PC-3 (cell line): Measurements from ENCODE around the gene MEF2C. TPM values are rescaled to one million over a fixed set of nuclear protein-coding genes. Genes with fewer than 3 reads are reported as not detected.

ENCODE experiments used
- ATAC-seq: fragments of 200-7000 bp; cut with Tn5 transposase; 2 replicates; pipeline ENCODE4 v1.9.1; 2020; ENCODE audit warnings: mild to moderate bottlenecking, moderate library complexity
- BruUV-seq: library from RNA; stranded (reverse); fragments of 400-500 nt; replicated peaks from 2 replicates; lab custom pipeline; 2021; lab: Mats Ljungman, UMichigan
- CTCF ChIA-PET: fragments of 300-600 bp; sonication (Branson Sonifier 250); formaldehyde crosslinking; loops from one replicate; lab custom pipeline; 2022; ENCODE audit warnings: antibody characterized with exemption; lab: Charles Lee
- POLR2A ChIA-PET: fragments of 300-600 bp; sonication (Branson Sonifier 250); formaldehyde crosslinking; loops from one replicate; lab custom pipeline; 2022; ENCODE audit warnings: antibody characterized with exemption; ENCODE audit not compliant: unreplicated experiment; lab: Charles Lee
- DNase-seq: peaks from one replicate; pipeline ENCODE4 v3.0.0-alpha.2; 2015
- H2AFZ ChIP-seq: fragments of 300-600 bp; sonication (generic); 2 replicates; pipeline ENCODE4 v1.6.0; 2016; ENCODE audit warnings: antibody characterized with exemption, low read length
- H3F3A ChIP-seq: fragments of 300-600 bp; sonication (generic); one replicate; pipeline ENCODE4 v1.6.0; 2017; ENCODE audit warnings: antibody characterized with exemption, low read length, control low read depth, mild to moderate bottlenecking; ENCODE audit not compliant: unreplicated experiment
- H3K27ac ChIP-seq: fragments of 300-600 bp; sonication (generic); 2 replicates; pipeline ENCODE4 v1.5.1; 2016; ENCODE audit warnings: mild to moderate bottlenecking, low read length
- H3K27me3 ChIP-seq: fragments of 300-600 bp; sonication (generic); 2 replicates; pipeline ENCODE4 v1.6.1; 2016; ENCODE audit warnings: low read length, mixed read lengths
- H3K36me3 ChIP-seq: fragments of 300-600 bp; sonication (generic); 2 replicates; pipeline ENCODE4 v1.6.1; 2016; ENCODE audit warnings: low read depth, mixed run types, low read length, mixed read lengths
- H3K4me1 ChIP-seq: fragments of 300-600 bp; sonication (generic); 2 replicates; pipeline ENCODE4 v1.5.1; 2016; ENCODE audit warnings: low read length; ENCODE audit not compliant: insufficient read depth
- H3K4me2 ChIP-seq: fragments of 300-600 bp; sonication (generic); 2 replicates; pipeline ENCODE4 v1.6.0; 2016; ENCODE audit warnings: low read length
- H3K4me3 ChIP-seq: fragments of 300-600 bp; sonication (generic); 2 replicates; pipeline ENCODE4 v1.5.1; 2016; ENCODE audit warnings: mild to moderate bottlenecking, low read length, mixed read lengths
- H3K79me2 ChIP-seq: fragments of 300-600 bp; sonication (generic); 2 replicates; pipeline ENCODE4 v1.6.1; 2017; ENCODE audit warnings: low read length, mixed read lengths
- H3K9ac ChIP-seq: fragments of 300-600 bp; sonication (generic); 2 replicates; pipeline ENCODE4 v1.6.0; 2016; ENCODE audit warnings: mild to moderate bottlenecking, low read length
- H3K9me2 ChIP-seq: fragments of 300-600 bp; sonication (generic); replicated peaks from 2 replicates; pipeline ENCODE4 v1.6.1; 2016; ENCODE audit warnings: mixed run types, low read length, mixed read lengths
- H3K9me3 ChIP-seq: fragments of 300-600 bp; sonication (generic); 2 replicates; pipeline ENCODE4 v1.6.1; 2016; ENCODE audit warnings: low read length, mixed read lengths
- H4K20me1 ChIP-seq: fragments of 300-600 bp; sonication (generic); 2 replicates; pipeline ENCODE4 v1.6.1; 2016; ENCODE audit warnings: low read length, mixed read lengths
- CTCF ChIP-seq: fragments of 300-600 bp; sonication (generic); conservative IDR thresholded peaks from 2 replicates; pipeline ENCODE4 v1.5.1; 2017; ENCODE audit warnings: antibody characterized with exemption, low read depth, mild to moderate bottlenecking, low read length
- EZH2 ChIP-seq: fragments of 300-600 bp; sonication (generic); IDR thresholded peaks from one replicate; pipeline ENCODE4 v1.6.1; 2017; ENCODE audit warnings: antibody characterized with exemption, mild to moderate bottlenecking, low read length; ENCODE audit not compliant: unreplicated experiment
- EZH2phosphoT487 ChIP-seq: fragments of 300-600 bp; sonication (generic); IDR thresholded peaks from 2 replicates; pipeline ENCODE4 v1.6.1; 2018; ENCODE audit warnings: mild to moderate bottlenecking, antibody characterized with exemption, low read length, borderline replicate concordance
- intact Hi-C: fragments of 100-400 bp; cut with micrococcal nuclease; formaldehyde crosslinking; loops from 2 replicates; pipeline ENCODE4 v1.9.0; 2023
- total RNA-seq: library from RNA; depleted of rRNA; stranded (reverse); fragments of >200 nt; gene quantifications from 2 replicates; pipeline ENCODE4 v1.2.3, GENCODE V29; 2014

MEF2C gene
- total RNA-seq, 1 experiment from 2014 or later = 8.0 TPM

GRCh38 chr5:88715503-88715902 lies 167.5 kb downstream of the MEF2C start:
- H4K20me1 ChIP-seq = no peaks in the 10 kb centered on the region
- H3K4me3 ChIP-seq = no peak overlapping the region
- CTCF ChIA-PET = no interaction called here
- POLR2A ChIA-PET = no interaction called here
- H3K4me2 ChIP-seq = no peak overlapping the region
- H3K27ac ChIP-seq = no peak overlapping the region
- DNase-seq (no peak), ATAC-seq (no peak)
- H3K9me2 ChIP-seq = no peaks in the 10 kb centered on the region
- TF ChIP-seq EZH2 = no peak
- TF ChIP-seq CTCF = no peak
- H3K4me1 ChIP-seq = peaks cover 11% of the 10 kb centered on the region
- H3K36me3 ChIP-seq = no peaks in the 10 kb centered on the region
- H3K9ac ChIP-seq = no peak overlapping the region
- intact Hi-C loops = no loop called here
- no peak overlapping the region for H2AFZ ChIP-seq
- no peaks in the 10 kb centered on the region for H3K9me3 ChIP-seq
- H3K79me2 ChIP-seq = no peaks in the 10 kb centered on the region
- no peaks in the 10 kb centered on the region for H3K27me3 ChIP-seq
- no TSS peak for BruUV-seq
- H3F3A ChIP-seq = no peaks in the 10 kb centered on the region

- no peak overlapping the region for H3K9ac ChIP-seq
- CTCF ChIA-PET = no interaction called here
- POLR2A ChIA-PET = interaction anchor here (0.6 kb wide), 1 partner anchor 11 kb away, joined by 5 read pairs; no protein-coding TSS in a partner anchor
- BruUV-seq = no TSS peak
- no peaks in the 10 kb centered on the region for H3K9me3 ChIP-seq
- no peaks in the 10 kb centered on the region for H3F3A ChIP-seq
- no peaks in the 10 kb centered on the region for H3K9me2 ChIP-seq
- intact Hi-C loops = no loop called here
- no peak overlapping the region for H3K4me2 ChIP-seq
- no peaks in the 10 kb centered on the region for H4K20me1 ChIP-seq
- TF ChIP-seq EZH2phosphoT487 (no peak), EZH2 (no peak), CTCF (no peak)
- DNase-seq = no peak
- H3K36me3 ChIP-seq = no peaks in the 10 kb centered on the region
- H3K4me3 ChIP-seq = no peak overlapping the region
- no peaks in the 10 kb centered on the region for H3K79me2 ChIP-seq
- H2AFZ ChIP-seq = no peak overlapping the region
- no peaks in the 10 kb centered on the region for H3K27me3 ChIP-seq
- no peaks in the 10 kb centered on the region for H3K4me1 ChIP-seq
- H3K27ac ChIP-seq = no peak overlapping the region
- ATAC-seq = no peak
Observed at GRCh38 chr5:88713818-88714217, 169.2 kb downstream of the MEF2C start.

GRCh38 chr5:88708682-88709398 lies 174.1 kb downstream of the MEF2C start:
- H3K4me3 ChIP-seq = no peak overlapping the region
- no peak overlapping the region for H3K4me2 ChIP-seq
- peaks cover 10% of the 10 kb centered on the region; the same call in 1 of the 2 replicates for H3K4me1 ChIP-seq
- H3K9me2 ChIP-seq = no peaks in the 10 kb centered on the region
- no peaks in the 10 kb centered on the region for H4K20me1 ChIP-seq
- H2AFZ ChIP-seq = no peak overlapping the region
- ChIA-PET POLR2A (no interaction called here), CTCF (no interaction called here)
- no peak overlapping the region for H3K27ac ChIP-seq
- DNase-seq = no peak
- no peaks in the 10 kb centered on the region for H3F3A ChIP-seq
- no peak for ATAC-seq
- no peaks in the 10 kb centered on the region for H3K36me3 ChIP-seq
- no peaks in the 10 kb centered on the region for H3K9me3 ChIP-seq
- intact Hi-C loops = no loop called here
- no peak overlapping the region for H3K9ac ChIP-seq
- H3K79me2 ChIP-seq = no peaks in the 10 kb centered on the region
- BruUV-seq = no TSS peak
- H3K27me3 ChIP-seq = no peaks in the 10 kb centered on the region
- TF ChIP-seq EZH2 = no peak
- no peak for TF ChIP-seq CTCF
- no peak for TF ChIP-seq EZH2phosphoT487
